HUES64 (cell line): ENCODE results near the gene ZNF483.
"Not testable (repeated sequence)": the region's sequence is repeated elsewhere in the genome, so short reads cannot be mapped to it uniquely, and the experiment has no call there.

Experiments used
- H3K27ac ChIP-seq: 2 replicates; pipeline ENCODE4 v1.7.0; 2013; ENCODE audit warnings: low read depth, low read length, inconsistent platforms
- H3K27me3 ChIP-seq: 2 replicates; pipeline ENCODE4 v1.6.1; 2013; ENCODE audit warnings: mild to moderate bottlenecking, low read length; ENCODE audit not compliant: insufficient read depth
- H3K36me3 ChIP-seq: 2 replicates; pipeline ENCODE4 v1.6.1; 2013; ENCODE audit warnings: mild to moderate bottlenecking, low read length; ENCODE audit not compliant: insufficient read depth
- H3K4me1 ChIP-seq: 2 replicates; pipeline ENCODE4 v1.6.1; 2013; ENCODE audit warnings: mild to moderate bottlenecking, low read length, moderate library complexity; ENCODE audit not compliant: insufficient read depth
- H3K4me3 ChIP-seq: 2 replicates; pipeline ENCODE4 v1.5.1; 2013; ENCODE audit warnings: mild to moderate bottlenecking, low read length, moderate library complexity
- H3K9ac ChIP-seq: 2 replicates; pipeline ENCODE4 v1.6.1; 2013; ENCODE audit warnings: mild to moderate bottlenecking, low read depth, low read length
- H3K9me3 ChIP-seq: 2 replicates; pipeline ENCODE4 v1.6.1; 2013; ENCODE audit warnings: low read depth, low read length; ENCODE audit not compliant: insufficient read depth
- WGBS: fragments of 150-250, 120-280 bp; methylation state at CpG from one replicate; pipeline ENCODE4 v1.1.7; 2013; ENCODE audit warnings: missing lambda C conversion rate; 5-methylcytosine and 5-hydroxymethylcytosine counted together

The ZNF483 gene

DNA sequence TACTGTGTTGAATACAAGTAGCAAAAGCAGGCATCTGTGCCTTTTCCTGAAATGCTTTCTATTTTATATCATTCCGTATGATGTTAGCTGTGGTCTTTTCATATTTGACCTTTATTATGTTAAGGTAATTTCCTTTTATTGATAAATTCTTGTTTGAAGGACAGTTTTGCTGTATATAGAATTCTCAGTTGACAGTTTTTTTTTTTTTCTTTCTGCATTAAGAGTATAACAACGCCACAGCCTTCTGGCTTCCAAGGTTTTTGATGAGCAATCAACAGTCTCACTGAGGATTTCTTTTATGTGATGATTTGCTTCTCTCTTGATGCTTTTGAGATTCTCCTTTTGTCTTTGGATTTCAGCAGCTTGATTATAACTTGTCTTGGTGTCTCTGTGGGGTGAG, 23.6 kb downstream of the ZNF483 start:
- Histone ChIP-seq H3K36me3 (peaks cover 98% of the 10 kb centered on the region), H3K4me1 (0 out of 2 replicates have a peak, but pooled peaks cover 6% of the 10 kb centered on the region), H3K27ac (no peak overlapping the region), H3K9me3 (peaks cover 80% of the 10 kb centered on the region), H3K9ac (no peak overlapping the region), H3K4me3 (no peak overlapping the region), H3K27me3 (no peaks in the 10 kb centered on the region)
- WGBS, result 95% methylated on average over 1 of the region's 2 CpGs

DNA sequence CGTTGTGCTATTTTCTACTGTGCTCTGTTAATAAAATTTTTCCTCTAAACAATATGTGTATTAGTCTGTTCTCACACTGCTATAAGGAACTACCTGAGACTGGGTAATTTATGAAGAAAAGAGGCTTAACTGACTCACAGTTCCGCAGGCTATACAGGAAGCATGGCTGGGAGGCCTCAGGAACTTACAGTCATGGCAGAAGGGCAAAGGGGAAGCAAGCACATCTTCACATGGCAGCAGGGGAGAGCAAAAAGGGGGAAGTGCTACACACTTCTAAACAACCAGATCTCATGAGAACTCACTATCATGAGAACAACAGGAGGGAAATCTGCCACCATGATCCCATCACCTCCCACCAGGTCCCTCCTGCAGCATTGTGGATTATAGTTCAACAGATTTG, 30.4 kb downstream of the ZNF483 start:
- not testable (repeated sequence) for H3K4me1 ChIP-seq, H3K9ac ChIP-seq, H3K27me3 ChIP-seq, H3K4me3 ChIP-seq, H3K27ac ChIP-seq
- WGBS, result 97% methylated on average over 2 of the region's 2 CpGs
- Histone ChIP-seq H3K9me3 (peaks cover 23% of the 10 kb centered on the region), H3K36me3 (peaks cover 45% of the 10 kb centered on the region)

GRCh38 chr9:111559000-111559610, 34.1 kb downstream of the ZNF483 start:
- H3K36me3 ChIP-seq, result peaks cover 20% of the 10 kb centered on the region
- 91% methylated on average over 7 of the region's 7 CpGs for WGBS
- no peak overlapping the region for H3K27ac ChIP-seq
- H3K4me1 ChIP-seq, result no peaks in the 10 kb centered on the region
- H3K9ac ChIP-seq, result no peak overlapping the region
- no peaks in the 10 kb centered on the region for H3K27me3 ChIP-seq
- no peak overlapping the region for H3K4me3 ChIP-seq
- peaks cover 10% of the 10 kb centered on the region; the same call in 1 of the 2 replicates for H3K9me3 ChIP-seq

- Histone ChIP-seq H3K9me3 (no peaks in the 10 kb centered on the region), H3K4me3 (no peak overlapping the region), H3K36me3 (peaks cover 25% of the 10 kb centered on the region), H3K4me1 (no peaks in the 10 kb centered on the region), H3K27ac (no peak overlapping the region), H3K27me3 (no peaks in the 10 kb centered on the region), H3K9ac (no peak overlapping the region)
Observed at GRCh38 chr9:111561165-111561719, 36.3 kb downstream of the ZNF483 start.

DNA sequence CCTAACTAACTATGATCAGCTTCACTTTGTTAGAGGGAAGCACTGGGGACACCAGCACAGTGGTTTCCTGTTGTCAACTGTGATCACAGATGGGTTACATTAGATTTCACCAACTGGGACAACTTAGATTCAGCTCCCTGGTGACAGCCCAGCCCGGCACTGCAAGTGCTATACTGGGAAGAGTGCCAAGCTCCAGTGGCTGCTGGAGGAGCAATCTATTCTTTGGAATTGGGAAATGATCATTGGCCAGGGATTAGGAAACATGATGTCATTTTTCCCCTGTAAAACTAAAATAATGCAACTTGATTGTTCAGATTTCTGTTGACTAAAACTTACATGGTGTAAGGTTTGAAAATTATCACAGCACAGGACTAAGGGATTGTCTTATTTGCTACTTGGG, 41.3 kb downstream of the ZNF483 start:
- H3K9ac ChIP-seq, result no peak overlapping the region
- no peak overlapping the region for H3K27ac ChIP-seq
- H3K4me3 ChIP-seq, result no peak overlapping the region
- H3K4me1 ChIP-seq, result no peaks in the 10 kb centered on the region
- WGBS, result 97% methylated on average over 1 of the region's 1 CpG
- peaks cover 18% of the 10 kb centered on the region for H3K9me3 ChIP-seq
- peaks cover 63% of the 10 kb centered on the region for H3K36me3 ChIP-seq
- no peaks in the 10 kb centered on the region for H3K27me3 ChIP-seq

GRCh38 chr9:111568127-111568526, 43.1 kb downstream of the ZNF483 start:
- WGBS, result 99% methylated on average over 4 of the region's 4 CpGs
- not testable (repeated sequence) for H3K9ac ChIP-seq, H3K27ac ChIP-seq, H3K4me3 ChIP-seq, H3K4me1 ChIP-seq, H3K27me3 ChIP-seq
- peaks cover 18% of the 10 kb centered on the region for H3K9me3 ChIP-seq
- peaks cover 74% of the 10 kb centered on the region for H3K36me3 ChIP-seq

GRCh38 chr9:111572950-111573604, 48.1 kb downstream of the ZNF483 start:
- Histone ChIP-seq H3K9me3 (peaks cover 12% of the 10 kb centered on the region), H3K4me3 (no peak overlapping the region), H3K4me1 (no peaks in the 10 kb centered on the region), H3K27ac (no peak overlapping the region), H3K27me3 (no peaks in the 10 kb centered on the region), H3K9ac (no peak overlapping the region), H3K36me3 (peaks cover 69% of the 10 kb centered on the region)
- WGBS, result 96% methylated on average over 3 of the region's 4 CpGs

- Histone ChIP-seq H3K36me3 (peaks cover 75% of the 10 kb centered on the region), H3K4me1 (no peaks in the 10 kb centered on the region), H3K9me3 (no peaks in the 10 kb centered on the region), H3K4me3 (no peak overlapping the region), H3K9ac (no peak overlapping the region), H3K27ac (no peak overlapping the region), H3K27me3 (no peaks in the 10 kb centered on the region)
- 93% methylated on average over 2 of the region's 3 CpGs for WGBS
Observed at GRCh38 chr9:111582888-111583287, 57.9 kb downstream of the ZNF483 start.

GRCh38 chr9:111586378-111586777, 61.4 kb downstream of the ZNF483 start:
- H3K9me3 ChIP-seq, result no peaks in the 10 kb centered on the region
- H3K27ac ChIP-seq, result no peak overlapping the region
- no peak overlapping the region for H3K9ac ChIP-seq
- H3K4me3 ChIP-seq, result no peak overlapping the region
- H3K27me3 ChIP-seq, result no peaks in the 10 kb centered on the region
- no peaks in the 10 kb centered on the region for H3K4me1 ChIP-seq
- peaks cover 43% of the 10 kb centered on the region for H3K36me3 ChIP-seq
- WGBS, result 91% methylated on average over 5 of the region's 5 CpGs

DNA sequence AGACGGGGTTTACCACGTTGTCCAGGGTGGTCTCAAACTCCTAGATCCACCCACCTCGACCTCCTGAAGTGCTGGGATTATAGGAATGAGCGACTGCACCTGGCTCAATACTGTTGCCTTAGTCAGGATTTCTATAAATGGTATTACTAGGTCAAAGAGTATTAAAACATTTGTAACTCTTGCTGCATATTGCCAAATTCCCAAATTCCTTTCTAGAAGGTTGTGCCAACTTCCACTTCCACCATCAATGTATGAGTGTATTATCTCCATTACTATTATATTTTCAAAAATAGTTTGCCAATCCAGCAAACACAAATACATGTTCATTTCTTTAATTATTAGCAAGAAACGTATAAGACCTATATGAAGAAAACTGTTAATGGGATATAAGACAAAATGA, 63.9 kb downstream of the ZNF483 start:
- H3K36me3 ChIP-seq, result peaks cover 32% of the 10 kb centered on the region
- 98% methylated on average over 4 of the region's 5 CpGs for WGBS

DNA sequence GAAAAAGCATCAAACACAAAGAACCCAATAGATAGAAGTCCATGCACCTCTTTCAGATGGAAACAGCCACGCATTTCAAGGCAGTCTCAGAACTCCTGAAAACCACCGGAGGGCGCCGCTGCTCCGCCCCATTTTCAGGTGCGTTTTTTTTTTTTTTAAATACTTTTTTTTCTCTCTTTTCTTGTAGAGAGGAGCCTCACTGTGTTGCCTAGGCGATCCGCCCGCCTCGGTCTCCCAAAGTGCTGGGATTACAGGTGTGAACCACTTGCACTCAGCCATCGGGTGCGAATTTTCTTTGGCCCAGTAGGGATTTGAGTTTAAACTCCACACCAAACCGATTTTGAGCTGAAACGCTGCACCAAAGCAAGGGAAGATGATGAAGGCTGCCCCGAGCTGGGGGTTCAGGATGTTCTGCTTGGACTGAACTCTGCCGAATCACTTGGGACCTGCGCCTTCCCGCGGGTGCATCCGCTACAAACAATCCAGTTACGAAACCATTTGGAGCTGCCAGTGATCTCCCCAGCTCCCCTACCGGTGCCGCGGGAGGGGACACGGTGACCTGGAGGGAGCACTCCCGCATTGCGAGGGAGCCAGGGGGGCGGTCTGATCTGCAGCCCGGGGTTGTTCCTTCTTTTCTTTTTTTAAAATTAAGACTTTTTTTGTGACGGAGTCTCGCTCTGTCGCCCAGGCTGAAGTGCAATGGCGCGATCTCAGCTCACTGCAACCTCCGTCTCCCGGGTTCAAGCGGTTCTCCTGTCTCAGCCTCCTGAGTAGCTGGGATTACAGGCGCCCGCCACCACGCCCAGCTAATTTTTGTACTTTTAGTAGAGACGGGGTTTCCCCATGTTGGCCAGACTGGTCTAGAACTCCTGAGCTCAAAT, 73.1 kb downstream of the ZNF483 start:
- Histone ChIP-seq H3K4me3 (peak overlapping the region; percentile 68), H3K4me1 (no peaks in the 10 kb centered on the region), H3K27me3 (peaks cover 9% of the 10 kb centered on the region; the same call in 1 of the 2 replicates), H3K9me3 (no peaks in the 10 kb centered on the region), H3K9ac (peak overlapping the region; percentile 66), H3K27ac (no peak overlapping the region), H3K36me3 (peaks cover 24% of the 10 kb centered on the region)
- WGBS, result 2% methylated on average over 41 of the region's 41 CpGs

More for the DNA sequence above, 63.9 kb downstream of the ZNF483 start:
- Histone ChIP-seq H3K9me3 (no peaks in the 10 kb centered on the region), H3K9ac (no peak overlapping the region), H3K27ac (no peak overlapping the region), H3K4me3 (no peak overlapping the region), H3K4me1 (no peaks in the 10 kb centered on the region), H3K27me3 (no peaks in the 10 kb centered on the region)
